Hepatocyte (in vitro differentiated cells): Measurements from ENCODE around the gene YEATS2. TPM values are rescaled to one million over a fixed set of nuclear protein-coding genes. Genes with fewer than 3 reads are reported as not detected.
"Not testable (repeated sequence)": the region's sequence is repeated elsewhere in the genome, so short reads cannot be mapped to it uniquely, and the experiment has no call there.

ENCODE experiments used
- DNase-seq: peaks from one replicate; pipeline ENCODE4 v3.0.0-alpha.2; 2016; ENCODE audit warnings: low spot score
- H2AFZ ChIP-seq: fragments of 200-600 bp; sonication (generic); 2 replicates; pipeline ENCODE4 v1.6.0; 2016; ENCODE audit warnings: antibody characterized with exemption, mild to moderate bottlenecking
- H3K27ac ChIP-seq: fragments of 200-600 bp; sonication (generic); 2 replicates; pipeline ENCODE4 v1.5.1; 2016; ENCODE audit warnings: mild to moderate bottlenecking
- H3K27me3 ChIP-seq: fragments of 200-600 bp; sonication (generic); 2 replicates; pipeline ENCODE4 v1.6.1; 2016
- H3K36me3 ChIP-seq: fragments of 200-600 bp; sonication (generic); replicated peaks from 2 replicates; pipeline ENCODE4 v1.5.1; 2016; ENCODE audit warnings: low read depth; ENCODE audit not compliant: insufficient read depth
- H3K4me1 ChIP-seq: fragments of 200-600 bp; sonication (generic); 2 replicates; pipeline ENCODE4 v1.5.1; 2016; ENCODE audit warnings: mild to moderate bottlenecking, moderate library complexity; ENCODE audit not compliant: insufficient read depth
- H3K4me2 ChIP-seq: fragments of 200-600 bp; sonication (generic); 2 replicates; pipeline ENCODE4 v1.6.0; 2016
- H3K4me3 ChIP-seq: fragments of 200-600 bp; sonication (generic); 2 replicates; pipeline ENCODE4 v1.5.1; 2016; ENCODE audit warnings: mild to moderate bottlenecking
- H3K79me2 ChIP-seq: fragments of 200-600 bp; sonication (generic); 2 replicates; pipeline ENCODE4 v1.6.0; 2017; ENCODE audit warnings: mild to moderate bottlenecking
- H3K9me2 ChIP-seq: fragments of 200-600 bp; sonication (generic); replicated peaks from 2 replicates; pipeline ENCODE4 v1.6.0; 2017; ENCODE audit warnings: mild to moderate bottlenecking; ENCODE audit not compliant: insufficient read depth
- H3K9me3 ChIP-seq: fragments of 200-600 bp; sonication (generic); 2 replicates; pipeline ENCODE4 v1.5.1; 2016; ENCODE audit warnings: low read depth, mild to moderate bottlenecking
- H4K20me1 ChIP-seq: fragments of 200-600 bp; sonication (generic); 2 replicates; pipeline ENCODE4 v1.6.0; 2016; ENCODE audit warnings: mild to moderate bottlenecking; ENCODE audit not compliant: insufficient read depth, poor library complexity, severe bottlenecking
- EZH2 ChIP-seq: fragments of 200-600 bp; sonication (generic); IDR thresholded peaks from 2 replicates; pipeline ENCODE4 v1.6.1; 2016; ENCODE audit warnings: antibody characterized with exemption, mild to moderate bottlenecking, borderline replicate concordance
- EZH2phosphoT487 ChIP-seq: fragments of 200-600 bp; sonication (generic); IDR thresholded peaks from one replicate; pipeline ENCODE4 v1.6.1; 2018; ENCODE audit warnings: antibody characterized with exemption, mild to moderate bottlenecking, low read depth, moderate library complexity; ENCODE audit not compliant: unreplicated experiment, severe bottlenecking
- WGBS: methylation state at CpG from one replicate; pipeline ENCODE4 v1.1.6; 2016; ENCODE audit warnings: low lambda C conversion rate; ENCODE audit errors: missing lambda C conversion rate; 5-methylcytosine and 5-hydroxymethylcytosine counted together
- polyA plus RNA-seq: library from polyadenylated mRNA; unstranded; fragments of >200 nt; fragmentation: Nextera tagmentation; extraction: Ambion mirVana; gene quantifications from 2 replicates; pipeline ENCODE4 v1.2.1, GENCODE V29; 2016
- total RNA-seq: library from RNA; depleted of rRNA; stranded (reverse); fragments of >200 nt; gene quantifications from 2 replicates; pipeline ENCODE4 v1.2.3, GENCODE V29; 2014
- TF ChIP-seq, protein P1 (sequence below): fragments of 200-600 bp; sonication (generic); IDR thresholded peaks from 2 replicates; pipeline ENCODE4 v1.5.1; 2016; ENCODE audit warnings: antibody characterized with exemption, mild to moderate bottlenecking; ENCODE audit not compliant: poor library complexity

Gene YEATS2
- total and polyA plus RNA-seq, 2 experiments from 2014 or later = 12.5 to 21.5 TPM

DNA sequence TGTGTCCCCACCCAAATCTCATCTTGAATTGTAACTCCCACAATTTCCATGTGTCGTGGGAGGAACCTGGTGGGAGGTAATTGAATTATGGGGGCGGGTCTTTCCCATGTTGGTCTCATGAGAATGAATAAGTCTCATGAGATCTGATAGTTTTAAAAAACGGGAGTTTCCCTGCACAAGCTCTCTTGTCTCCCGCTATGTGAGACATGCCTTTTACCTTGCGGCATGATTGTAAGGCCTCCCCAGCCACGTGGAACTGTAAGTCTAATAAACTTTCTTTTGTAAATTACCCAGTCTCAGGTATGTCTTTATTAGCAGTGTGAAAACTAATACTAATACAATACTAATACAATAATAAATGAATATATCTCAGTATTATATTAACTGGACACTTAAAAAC, 9.9 kb upstream of the YEATS2 start:
- H3K9me2 ChIP-seq = no peaks in the 10 kb centered on the region
- H3K4me3 ChIP-seq = no peak overlapping the region
- no peak overlapping the region for H3K27ac ChIP-seq
- no peak overlapping the region for H2AFZ ChIP-seq
- no peak for DNase-seq
- no peaks in the 10 kb centered on the region for H3K4me1 ChIP-seq
- WGBS = 86% methylated on average over 6 of the region's 6 CpGs
- H3K36me3 ChIP-seq = no peaks in the 10 kb centered on the region
- no peaks in the 10 kb centered on the region for H3K27me3 ChIP-seq
- no peak for TF ChIP-seq EZH2
- TF ChIP-seq, protein P1, sequence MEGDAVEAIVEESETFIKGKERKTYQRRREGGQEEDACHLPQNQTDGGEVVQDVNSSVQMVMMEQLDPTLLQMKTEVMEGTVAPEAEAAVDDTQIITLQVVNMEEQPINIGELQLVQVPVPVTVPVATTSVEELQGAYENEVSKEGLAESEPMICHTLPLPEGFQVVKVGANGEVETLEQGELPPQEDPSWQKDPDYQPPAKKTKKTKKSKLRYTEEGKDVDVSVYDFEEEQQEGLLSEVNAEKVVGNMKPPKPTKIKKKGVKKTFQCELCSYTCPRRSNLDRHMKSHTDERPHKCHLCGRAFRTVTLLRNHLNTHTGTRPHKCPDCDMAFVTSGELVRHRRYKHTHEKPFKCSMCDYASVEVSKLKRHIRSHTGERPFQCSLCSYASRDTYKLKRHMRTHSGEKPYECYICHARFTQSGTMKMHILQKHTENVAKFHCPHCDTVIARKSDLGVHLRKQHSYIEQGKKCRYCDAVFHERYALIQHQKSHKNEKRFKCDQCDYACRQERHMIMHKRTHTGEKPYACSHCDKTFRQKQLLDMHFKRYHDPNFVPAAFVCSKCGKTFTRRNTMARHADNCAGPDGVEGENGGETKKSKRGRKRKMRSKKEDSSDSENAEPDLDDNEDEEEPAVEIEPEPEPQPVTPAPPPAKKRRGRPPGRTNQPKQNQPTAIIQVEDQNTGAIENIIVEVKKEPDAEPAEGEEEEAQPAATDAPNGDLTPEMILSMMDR = no peak
- no peak for TF ChIP-seq EZH2phosphoT487
- no peak overlapping the region for H3K4me2 ChIP-seq
- no peaks in the 10 kb centered on the region for H4K20me1 ChIP-seq
- H3K79me2 ChIP-seq = no peaks in the 10 kb centered on the region
- no peaks in the 10 kb centered on the region for H3K9me3 ChIP-seq

DNA sequence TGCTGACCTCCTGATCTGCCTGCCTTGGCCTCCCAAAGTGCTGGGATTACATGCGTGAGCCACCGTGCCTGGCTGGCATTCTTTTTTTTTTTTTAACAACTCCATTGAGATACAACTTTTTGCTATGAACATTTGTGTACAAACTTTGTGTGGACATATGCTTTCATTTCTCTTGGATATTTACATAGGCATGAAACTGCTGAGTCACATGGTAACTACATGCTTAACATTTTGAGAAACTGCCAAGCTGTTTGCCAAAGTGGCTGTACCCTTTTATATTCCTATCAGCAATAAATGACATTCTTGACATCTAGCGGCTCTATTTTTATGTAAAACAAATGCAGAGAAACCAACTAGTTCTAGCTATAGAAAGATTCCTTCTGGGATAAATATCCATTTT, 8.7 kb upstream of the YEATS2 start:
- DNase-seq = no peak
- Histone ChIP-seq H3K27ac (no peak overlapping the region), H3K36me3 (no peaks in the 10 kb centered on the region), H3K9me2 (no peaks in the 10 kb centered on the region), H3K4me2 (no peak overlapping the region), H2AFZ (no peak overlapping the region), H3K4me3 (no peak overlapping the region), H4K20me1 (no peaks in the 10 kb centered on the region), H3K9me3 (no peaks in the 10 kb centered on the region), H3K4me1 (no peaks in the 10 kb centered on the region), H3K27me3 (no peaks in the 10 kb centered on the region), H3K79me2 (no peaks in the 10 kb centered on the region)
- 92% methylated on average over 3 of the region's 3 CpGs for WGBS
- TF ChIP-seq EZH2phosphoT487 (no peak), EZH2 (no peak)
- TF ChIP-seq, protein P1 = no peak

DNA sequence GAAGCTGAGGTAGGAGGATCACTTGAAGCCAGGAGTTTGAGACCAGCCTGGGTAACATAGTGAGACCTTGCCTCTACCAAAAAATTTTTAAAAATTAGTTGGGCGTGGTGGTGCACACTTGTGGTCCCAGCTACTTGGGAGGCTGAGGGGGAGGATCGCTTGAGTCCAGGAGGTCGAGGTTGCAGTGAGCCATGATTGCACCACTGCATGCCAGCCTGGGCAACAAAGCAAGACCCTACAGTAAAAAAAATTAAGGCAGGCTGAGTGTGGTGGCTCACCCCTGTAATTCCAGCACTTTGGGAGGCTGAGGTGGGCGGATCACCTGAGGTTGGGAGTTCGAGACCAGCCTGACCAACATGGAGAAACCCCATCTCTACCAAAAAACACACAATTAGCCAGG, 8.0 kb upstream of the YEATS2 start:
- H3K4me2 ChIP-seq, H3K79me2 ChIP-seq, H3K9me3 ChIP-seq, H3K9me2 ChIP-seq, H3K4me3 ChIP-seq, H4K20me1 ChIP-seq, DNase-seq, H3K27me3 ChIP-seq, H3K36me3 ChIP-seq, H2AFZ ChIP-seq, H3K4me1 ChIP-seq, H3K27ac ChIP-seq: not testable (repeated sequence)
- 94% methylated on average over 5 of the region's 5 CpGs for WGBS

DNA sequence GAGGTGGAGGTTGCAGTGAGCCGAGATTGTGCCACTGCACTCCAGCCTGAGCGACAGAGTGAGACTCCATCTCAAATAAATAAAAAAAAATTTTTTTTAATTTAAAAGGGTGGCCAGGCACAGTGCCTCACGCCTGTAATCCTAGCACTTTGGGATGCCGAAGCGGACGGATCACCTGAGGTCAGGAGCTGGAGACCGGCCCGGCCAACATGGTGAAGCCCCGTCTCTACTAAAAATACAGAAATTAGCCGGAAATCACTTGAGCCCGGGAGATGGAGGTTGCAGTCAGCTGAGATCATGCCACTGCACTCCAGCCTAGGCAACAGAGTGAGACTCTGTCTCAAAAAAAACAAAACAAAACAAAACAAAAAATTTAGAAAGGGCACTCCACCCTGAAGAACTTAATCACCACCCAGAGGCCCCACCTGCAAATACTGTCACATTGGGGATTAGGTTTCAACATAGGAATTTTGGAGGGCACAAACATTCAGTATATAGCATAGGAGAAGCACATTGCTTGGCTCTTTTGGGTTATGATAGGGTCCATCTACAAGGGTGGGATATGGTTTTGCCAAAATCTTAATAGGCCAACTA, 7.1 kb upstream of the YEATS2 start:
- no peaks in the 10 kb centered on the region for H3K36me3 ChIP-seq
- H4K20me1 ChIP-seq = no peaks in the 10 kb centered on the region
- 97% methylated on average over 11 of the region's 11 CpGs for WGBS
- no peaks in the 10 kb centered on the region for H3K4me1 ChIP-seq
- H3K9me2 ChIP-seq = no peaks in the 10 kb centered on the region
- no peak overlapping the region for H3K4me2 ChIP-seq
- no peaks in the 10 kb centered on the region for H3K9me3 ChIP-seq
- H3K27me3 ChIP-seq = no peaks in the 10 kb centered on the region
- TF ChIP-seq EZH2phosphoT487 = no peak
- no peak for TF ChIP-seq EZH2
- TF ChIP-seq, protein P1 = no peak
- no peak overlapping the region for H2AFZ ChIP-seq
- DNase-seq = no peak
- H3K79me2 ChIP-seq = no peaks in the 10 kb centered on the region
- no peak overlapping the region for H3K27ac ChIP-seq
- H3K4me3 ChIP-seq = no peak overlapping the region
